ENCODE measurements around the gene TLR5. TPM values are rescaled to one million over a fixed set of nuclear protein-coding genes. Genes with fewer than 3 reads are reported as not detected.

The TLR5 gene
- polyA plus RNA-seq, 1 donor from 2014 or later = 1.1 TPM

DNA sequence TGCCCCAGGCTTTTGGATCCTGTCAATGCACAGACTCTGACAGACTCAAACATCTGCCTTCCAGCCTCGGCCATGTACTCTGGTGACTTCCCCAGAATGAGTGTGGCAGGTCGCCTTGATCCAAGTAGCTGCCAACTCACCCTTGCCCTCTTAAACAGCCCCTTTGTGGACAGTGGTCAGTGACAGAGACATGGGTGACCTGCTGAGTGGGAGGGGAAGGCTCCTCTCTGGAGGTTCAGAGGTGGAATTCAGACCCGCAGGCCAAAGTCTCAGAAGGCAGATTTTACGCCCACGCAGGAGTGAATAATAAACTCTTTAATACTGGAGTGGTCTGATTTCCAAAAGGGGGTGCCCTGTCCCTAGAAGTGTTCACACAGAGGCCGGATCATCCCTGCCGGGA lies 63.5 kb downstream of the TLR5 start:
- H3K4me1 Mint-ChIP-seq = peaks cover 0 to 2% (median under 1%) of the 10 kb centered on the region in 3 donors
- no peak overlapping the region for H3K27ac Mint-ChIP-seq

DNA sequence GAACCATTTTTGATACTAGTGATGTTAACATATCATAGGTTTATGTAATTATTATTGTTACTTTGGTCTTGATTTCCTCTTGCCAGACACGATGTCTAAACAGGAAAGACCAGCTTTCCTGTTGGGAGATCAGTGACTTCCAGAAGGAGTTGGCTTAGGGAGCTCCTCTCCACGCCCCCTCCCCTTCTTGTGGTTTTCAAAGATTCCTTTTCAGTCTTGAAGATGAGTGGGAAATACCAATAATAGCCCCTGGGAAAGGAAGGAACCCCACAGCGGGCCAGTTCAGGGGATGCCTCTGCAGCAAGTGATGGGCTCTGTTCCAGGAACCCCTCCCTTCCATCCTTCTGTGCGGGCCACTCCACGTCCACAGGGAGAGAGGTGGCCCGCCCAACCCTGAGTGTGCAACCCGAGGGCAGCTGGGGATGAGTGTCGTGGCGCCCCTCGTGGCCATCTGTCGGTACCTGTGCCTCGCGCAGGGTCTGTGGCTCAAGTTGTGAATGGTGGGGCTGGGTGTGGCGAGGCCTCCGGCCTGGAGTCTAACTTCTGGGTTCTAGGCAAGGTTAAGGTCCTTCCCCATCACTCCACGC lies 65.7 kb downstream of the TLR5 start:
- Mint-ChIP-seq H3K4me1 (peaks cover 0 to 2% (median 0%) of the 10 kb centered on the region in 3 donors), H3K9me3 (no peaks in the 10 kb centered on the region), H3K4me3 (peak overlapping the region in 1 of 4 donors; percentile 66), H3K36me3 (no peaks in the 10 kb centered on the region), H3K27ac (no peak overlapping the region), H3K27me3 (peaks cover 12% of the 10 kb centered on the region)

More for the DNA sequence above, 63.5 kb downstream of the TLR5 start:
- Mint-ChIP-seq H3K27me3 (peaks cover 11% of the 10 kb centered on the region), H3K36me3 (no peaks in the 10 kb centered on the region), H3K4me3 (no peak overlapping the region), H3K9me3 (no peaks in the 10 kb centered on the region)

GRCh38 chr1:223076362-223076761 lies 66.7 kb downstream of the TLR5 start:
- Mint-ChIP-seq H3K9me3 (no peaks in the 10 kb centered on the region), H3K36me3 (no peaks in the 10 kb centered on the region), H3K4me1 (peaks cover 0 to 2% (median 0%) of the 10 kb centered on the region in 3 donors), H3K27me3 (peaks cover 12% of the 10 kb centered on the region), H3K27ac (no peak overlapping the region), H3K4me3 (no peak overlapping the region)

GRCh38 chr1:223075834-223076233 lies 67.2 kb downstream of the TLR5 start:
- Mint-ChIP-seq H3K9me3 (no peaks in the 10 kb centered on the region), H3K4me1 (peaks cover 0 to 2% (median 0%) of the 10 kb centered on the region in 3 donors), H3K27ac (no peak overlapping the region), H3K36me3 (no peaks in the 10 kb centered on the region), H3K4me3 (no peak overlapping the region), H3K27me3 (peaks cover 12% of the 10 kb centered on the region)

DNA sequence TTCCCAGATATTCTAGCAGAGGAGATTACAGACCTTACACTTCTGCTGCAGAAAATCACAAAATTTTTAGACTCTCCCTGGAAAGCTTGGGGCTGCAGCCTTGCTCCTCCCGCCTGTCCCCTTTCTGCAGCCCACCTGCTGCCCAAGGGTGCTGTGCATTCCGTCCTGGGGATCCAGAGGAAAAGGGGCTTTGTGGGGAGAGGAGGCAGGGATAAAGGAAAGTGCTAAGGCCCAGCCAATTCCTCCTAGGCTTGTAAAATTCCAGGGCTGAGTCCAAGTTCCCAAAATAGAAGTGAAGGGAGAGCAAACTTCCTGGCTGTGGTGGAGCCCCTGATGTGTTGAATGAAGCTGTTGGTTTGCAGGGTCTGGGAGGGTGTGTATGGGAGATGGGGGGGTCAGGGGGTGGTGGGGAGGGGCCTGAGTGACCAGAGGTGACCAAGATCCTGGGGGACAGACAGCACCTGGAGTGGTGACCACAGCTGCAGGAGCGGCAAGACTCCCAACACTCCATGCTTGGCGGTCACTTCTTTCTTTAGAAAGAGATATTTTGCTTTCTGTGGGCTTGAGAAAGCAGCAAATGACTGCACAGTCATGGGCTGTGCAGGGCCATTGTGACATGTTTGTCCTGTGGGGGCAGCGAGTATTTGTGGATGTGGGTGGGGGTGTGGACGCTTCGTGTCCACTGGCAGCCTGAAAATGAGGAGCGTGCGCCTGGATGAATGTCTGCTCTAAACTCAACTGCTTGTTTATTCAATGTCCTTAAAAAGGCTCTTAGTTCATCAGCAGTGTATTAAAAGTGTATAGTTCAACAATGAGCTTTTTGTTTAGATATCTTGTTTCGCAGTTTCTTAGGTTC lies 68.4 kb downstream of the TLR5 start:
- Mint-ChIP-seq H3K36me3 (no peaks in the 10 kb centered on the region), H3K27me3 (peaks cover 12% of the 10 kb centered on the region), H3K27ac (no peak overlapping the region), H3K9me3 (no peaks in the 10 kb centered on the region), H3K4me3 (no peak overlapping the region), H3K4me1 (peaks cover 0 to 2% (median 0%) of the 10 kb centered on the region in 3 donors)

DNA sequence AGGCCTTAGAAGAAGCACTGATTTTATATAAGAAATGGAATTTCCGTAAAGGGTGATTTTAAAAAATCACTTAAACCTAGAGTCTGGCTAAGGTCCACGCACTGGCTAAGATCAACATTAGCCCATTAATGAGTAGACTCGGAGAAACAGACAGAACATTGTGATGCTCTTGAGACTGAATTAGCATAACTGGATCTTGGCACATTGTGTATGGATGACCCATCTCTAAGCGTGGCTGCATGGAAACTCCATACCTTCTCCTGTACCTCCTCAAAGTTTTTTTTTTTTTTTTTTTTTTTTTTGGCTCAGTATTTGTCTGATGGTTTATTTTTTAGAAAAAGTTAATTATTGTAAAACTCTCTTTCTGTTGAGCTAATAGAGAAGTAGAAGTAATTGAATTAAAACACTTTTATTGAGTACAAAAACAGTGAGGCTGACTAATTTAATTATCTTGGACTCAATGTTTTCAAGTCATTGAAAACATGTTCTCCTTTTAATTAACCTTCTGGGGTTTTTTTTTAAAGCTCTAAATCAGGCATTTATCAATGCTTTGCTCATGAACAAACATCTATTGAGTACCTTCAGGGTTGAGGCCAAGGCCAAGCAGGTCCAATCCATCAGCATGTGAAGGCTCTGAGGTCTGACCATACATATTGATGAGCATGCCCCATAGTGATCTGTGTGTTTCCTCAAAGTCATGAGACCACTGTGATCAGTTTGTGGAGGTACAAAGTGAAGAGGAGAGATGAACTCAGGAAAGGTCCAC lies 74.0 kb downstream of the TLR5 start:
- H3K4me3 Mint-ChIP-seq = no peak overlapping the region
- H3K36me3 Mint-ChIP-seq = peaks cover 1% of the 10 kb centered on the region
- peaks cover 5% of the 10 kb centered on the region for H3K27me3 Mint-ChIP-seq
- H3K27ac Mint-ChIP-seq = no peak overlapping the region
- H3K4me1 Mint-ChIP-seq = no peaks in the 10 kb centered on the region
- no peaks in the 10 kb centered on the region for H3K9me3 Mint-ChIP-seq

DNA sequence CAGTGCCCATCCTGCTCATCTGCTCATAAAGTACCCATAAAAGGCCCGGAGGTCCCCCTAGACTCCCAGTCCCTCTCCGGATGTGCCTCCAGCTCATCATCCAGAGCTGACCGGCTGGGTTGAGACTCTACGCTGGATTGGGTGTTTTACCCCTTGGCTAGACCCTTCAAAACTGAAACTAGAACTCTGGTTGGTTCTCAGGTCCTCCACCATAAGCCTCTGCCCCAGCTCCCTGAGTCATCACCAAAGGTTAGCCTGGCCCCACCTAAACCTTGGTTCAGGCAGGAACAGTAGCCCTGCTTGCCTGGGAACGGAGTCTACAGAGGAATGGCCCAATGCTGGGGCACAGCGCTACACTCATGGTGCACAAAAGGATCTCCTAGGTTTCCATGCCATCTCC lies 75.1 kb downstream of the TLR5 start:
- H3K36me3 Mint-ChIP-seq = peaks cover 1% of the 10 kb centered on the region
- H3K27me3 Mint-ChIP-seq = peaks cover 6% of the 10 kb centered on the region
- H3K4me3 Mint-ChIP-seq = no peak overlapping the region
- H3K27ac Mint-ChIP-seq = no peak overlapping the region
- no peaks in the 10 kb centered on the region for H3K9me3 Mint-ChIP-seq
- no peaks in the 10 kb centered on the region for H3K4me1 Mint-ChIP-seq

DNA sequence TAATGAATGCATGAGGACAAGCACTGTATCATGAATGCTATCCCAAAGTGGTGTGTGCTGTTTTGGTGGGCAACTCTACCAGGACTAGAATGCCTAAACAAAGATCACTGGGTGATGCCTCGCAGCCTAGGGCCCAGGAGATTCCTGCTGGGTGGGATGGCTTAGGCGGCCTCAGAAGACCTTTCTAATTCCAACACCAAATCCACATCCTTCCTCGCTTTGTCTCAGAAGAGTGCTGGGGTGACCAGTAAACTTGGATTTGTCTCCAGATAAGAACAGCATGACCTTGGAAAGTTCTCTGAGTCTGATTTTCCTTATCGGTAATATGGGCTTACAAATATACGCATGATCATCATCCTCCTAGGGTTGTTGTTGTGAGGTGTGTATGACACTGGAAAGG lies 76.6 kb downstream of the TLR5 start:
- Mint-ChIP-seq H3K27me3 (peaks cover 6% of the 10 kb centered on the region), H3K9me3 (no peaks in the 10 kb centered on the region), H3K27ac (no peak overlapping the region), H3K4me1 (no peaks in the 10 kb centered on the region), H3K36me3 (peaks cover 1% of the 10 kb centered on the region), H3K4me3 (no peak overlapping the region)

DNA sequence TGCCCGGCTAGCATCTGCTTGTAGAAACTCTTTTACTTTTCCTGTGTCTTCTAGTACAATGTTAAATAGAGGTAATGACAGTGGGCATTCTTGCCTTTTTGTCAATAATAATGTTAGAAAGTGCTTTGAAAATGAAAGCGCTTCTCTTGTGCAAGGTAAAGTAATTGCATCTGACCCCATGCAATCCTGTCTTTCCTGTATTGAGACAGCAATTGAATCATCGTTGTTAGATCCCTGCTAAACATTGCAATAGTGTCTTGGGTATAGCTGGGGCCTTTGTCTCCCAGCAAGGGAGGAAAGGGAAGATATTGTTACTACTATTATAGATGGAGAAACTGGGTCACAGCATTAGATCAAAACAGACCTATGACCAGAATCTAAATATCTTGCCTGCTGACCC lies 80.9 kb downstream of the TLR5 start:
- H3K4me3 Mint-ChIP-seq = no peak overlapping the region

DNA sequence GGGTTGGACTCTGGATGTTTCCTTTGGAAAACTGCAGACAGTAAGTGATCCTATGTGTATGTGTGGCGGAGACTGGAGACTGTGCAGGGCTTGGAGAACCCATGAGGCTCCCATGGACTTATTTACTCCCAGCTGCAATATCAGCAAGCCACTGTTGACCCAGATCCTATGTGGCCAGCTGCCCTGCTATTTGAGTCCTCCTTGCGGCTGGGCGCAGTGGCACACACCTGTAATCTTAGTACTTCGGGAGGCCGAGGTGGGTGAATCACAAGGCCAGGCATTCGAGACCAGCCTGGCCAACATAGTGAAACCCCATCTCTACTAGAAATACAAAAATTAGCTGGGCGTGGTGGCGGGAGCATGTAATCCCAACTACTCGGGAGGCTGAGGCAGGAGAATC lies 83.5 kb downstream of the TLR5 start:
- Mint-ChIP-seq H3K4me1 (peaks cover 0 to 2% (median 2%) of the 10 kb centered on the region in 3 donors), H3K9me3 (no peaks in the 10 kb centered on the region), H3K27ac (no peak overlapping the region), H3K36me3 (peaks cover 4% of the 10 kb centered on the region), H3K4me3 (no peak overlapping the region), H3K27me3 (peaks cover 2% of the 10 kb centered on the region)

More for the DNA sequence above, 80.9 kb downstream of the TLR5 start:
- H3K27ac Mint-ChIP-seq = no peak overlapping the region
- peaks cover 4% of the 10 kb centered on the region for H3K36me3 Mint-ChIP-seq
- peaks cover 6% of the 10 kb centered on the region for H3K27me3 Mint-ChIP-seq
- peaks cover 0 to 2% (median 2%) of the 10 kb centered on the region in 3 donors for H3K4me1 Mint-ChIP-seq
- H3K9me3 Mint-ChIP-seq = no peaks in the 10 kb centered on the region

Other genes starting within 250 kb of the TLR5 start
- 0.29 TPM for gene SUSD4, start 220.9 kb upstream of the TLR5 start, polyA plus RNA-seq

Measured in IgD-negative memory B cell (primary cell).